Activated T-cell treated with anti-CD3 and anti-CD28 coated beads, Interleukin-2, amount 50 U/mL, for 72 hours (primary cell): ENCODE measurements around the gene ZBTB17. TPM values are rescaled to one million over a fixed set of nuclear protein-coding genes. Genes with fewer than 3 reads are reported as not detected.
A peak's percentile ranks its signal among the peaks of the same experiment; 100 is the strongest.
"Not testable (repeated sequence)": the region's sequence is repeated elsewhere in the genome, so short reads cannot be mapped to it uniquely, and the experiment has no call there.

Experiments
- ATAC-seq, 2 donors: fragments of 150-1000 bp; cut with Tn5 transposase; replicated peaks in 1 of 2; 2 replicates each; pipeline ENCODE4 v1.10.0; 2021; ENCODE audit warnings: moderate library complexity in 2 of 2, mild to moderate bottlenecking in 1 of 2
- DNase-seq, 2 donors: peaks; one replicate each; pipeline ENCODE4 v3.0.0; 2021 to 2022; ENCODE audit warnings: mixed read lengths in 1 of 2
- H3K27ac Mint-ChIP-seq: one replicate; pipeline ENCODE4 v1.8.0; 2022; ENCODE audit warnings: mild to moderate bottlenecking, moderate library complexity, mixed read lengths
- H3K27me3 Mint-ChIP-seq: one replicate; pipeline ENCODE4 v1.8.0; 2022; ENCODE audit warnings: low read depth, mixed read lengths
- H3K36me3 Mint-ChIP-seq, 2 donors: one replicate each; pipeline ENCODE4 v1.8.0; 2022; ENCODE audit warnings: mixed read lengths in 2 of 2, mild to moderate bottlenecking in 1 of 2; ENCODE audit not compliant: insufficient read depth in 2 of 2
- H3K4me1 Mint-ChIP-seq: one replicate; pipeline ENCODE4 v1.8.0; 2022; ENCODE audit warnings: low read depth, mixed read lengths
- H3K4me3 Mint-ChIP-seq, 2 donors: one replicate each; pipeline ENCODE4 v1.8.0; 2022; ENCODE audit warnings: mild to moderate bottlenecking in 2 of 2, mixed read lengths in 2 of 2, moderate library complexity in 2 of 2
- H3K9me3 Mint-ChIP-seq, 2 donors: one replicate each; pipeline ENCODE4 v1.8.0; 2022; ENCODE audit warnings: mixed read lengths in 2 of 2
- total RNA-seq, 2 donors: library from RNA; stranded (reverse); gene quantifications; one replicate each; pipeline ENCODE4 v1.2.3, GENCODE V29; 2022

Gene ZBTB17
- total RNA-seq, 2 donors from 2014 or later, result 76.0 to 84.1 TPM

DNA sequence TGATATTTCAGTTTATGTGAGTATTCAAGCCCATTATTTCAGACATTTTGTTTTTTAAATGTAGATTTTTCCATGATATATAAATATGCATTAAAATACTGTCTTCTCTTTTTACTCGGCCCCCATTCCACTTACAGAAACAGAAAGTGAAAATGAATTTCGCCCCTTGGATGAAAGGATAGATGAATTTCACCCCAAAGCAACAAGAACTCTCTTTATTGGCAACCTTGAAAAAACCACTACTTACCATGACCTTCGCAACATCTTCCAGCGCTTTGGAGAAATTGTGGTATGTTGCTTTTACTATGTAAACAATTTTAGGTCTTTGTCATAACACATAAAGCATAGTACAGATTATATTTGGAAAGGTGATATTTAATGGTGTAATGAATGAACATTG is 59.9 kb downstream of the ZBTB17 start:
- Mint-ChIP-seq H3K4me3 (peak overlapping the region; percentile 64 to 74), H3K27me3 (no peaks in the 10 kb centered on the region), H3K36me3 (peaks cover 6 to 31% of the 10 kb centered on the region in 2 donors), H3K9me3 (no peaks in the 10 kb centered on the region), H3K27ac (peak overlapping the region; percentile 64), H3K4me1 (peaks cover 44% of the 10 kb centered on the region)
- ATAC-seq, result no peak
- DNase-seq, result no peak

DNA sequence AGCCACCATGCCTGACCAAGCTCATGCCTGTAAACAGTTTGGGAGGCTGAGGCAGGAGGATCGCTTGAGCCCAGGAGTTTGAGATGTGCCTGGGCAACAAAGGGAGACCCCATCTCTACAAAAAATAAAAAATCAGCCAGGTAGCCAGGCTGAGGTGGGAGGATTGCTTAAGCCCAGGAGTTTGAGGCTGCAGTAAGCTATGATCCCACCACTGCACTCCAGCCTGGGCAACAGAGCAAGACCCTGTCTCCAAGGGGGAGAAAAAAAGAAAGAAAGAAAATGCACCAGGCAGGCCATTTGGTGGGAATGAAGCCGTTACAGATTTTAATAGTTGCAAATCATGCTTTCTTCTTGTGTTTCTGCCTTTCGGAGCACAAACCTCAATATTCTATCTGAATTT is 62.3 kb downstream of the ZBTB17 start:
- not testable (repeated sequence) for H3K9me3 Mint-ChIP-seq, H3K27me3 Mint-ChIP-seq, H3K27ac Mint-ChIP-seq, DNase-seq, ATAC-seq, H3K4me3 Mint-ChIP-seq
- Mint-ChIP-seq H3K36me3 (peaks cover 4 to 36% of the 10 kb centered on the region in 2 donors), H3K4me1 (peaks cover 32% of the 10 kb centered on the region)

GRCh38 chr1:15911927-15912326 is 64.0 kb downstream of the ZBTB17 start:
- H3K4me3 Mint-ChIP-seq, result no peak overlapping the region
- no peaks in the 10 kb centered on the region for H3K9me3 Mint-ChIP-seq
- H3K27me3 Mint-ChIP-seq, result no peaks in the 10 kb centered on the region
- no peak overlapping the region for H3K27ac Mint-ChIP-seq
- H3K4me1 Mint-ChIP-seq, result peaks cover 27% of the 10 kb centered on the region
- peaks cover 2 to 36% of the 10 kb centered on the region in 2 donors for H3K36me3 Mint-ChIP-seq
- ATAC-seq (no peak), DNase-seq (no peak)

- ATAC-seq (no peak), DNase-seq (no peak)
- no peaks in the 10 kb centered on the region for H3K9me3 Mint-ChIP-seq
- H3K4me3 Mint-ChIP-seq, result no peak overlapping the region
- H3K27me3 Mint-ChIP-seq, result no peaks in the 10 kb centered on the region
- H3K36me3 Mint-ChIP-seq, result peaks cover 2 to 31% of the 10 kb centered on the region in 2 donors
- peaks cover 19% of the 10 kb centered on the region for H3K4me1 Mint-ChIP-seq
- no peak overlapping the region for H3K27ac Mint-ChIP-seq
These were observed 64.8 kb downstream of the ZBTB17 start for GRCh38 chr1:15911141-15911540.

- ATAC-seq (no peak), DNase-seq (no peak)
- Mint-ChIP-seq H3K4me3 (no peak overlapping the region), H3K9me3 (no peaks in the 10 kb centered on the region), H3K4me1 (peaks cover 7% of the 10 kb centered on the region), H3K27ac (no peak overlapping the region), H3K27me3 (no peaks in the 10 kb centered on the region), H3K36me3 (peaks cover 2 to 20% of the 10 kb centered on the region in 2 donors)
These were observed 67.3 kb downstream of the ZBTB17 start for GRCh38 chr1:15908597-15908996.

DNA sequence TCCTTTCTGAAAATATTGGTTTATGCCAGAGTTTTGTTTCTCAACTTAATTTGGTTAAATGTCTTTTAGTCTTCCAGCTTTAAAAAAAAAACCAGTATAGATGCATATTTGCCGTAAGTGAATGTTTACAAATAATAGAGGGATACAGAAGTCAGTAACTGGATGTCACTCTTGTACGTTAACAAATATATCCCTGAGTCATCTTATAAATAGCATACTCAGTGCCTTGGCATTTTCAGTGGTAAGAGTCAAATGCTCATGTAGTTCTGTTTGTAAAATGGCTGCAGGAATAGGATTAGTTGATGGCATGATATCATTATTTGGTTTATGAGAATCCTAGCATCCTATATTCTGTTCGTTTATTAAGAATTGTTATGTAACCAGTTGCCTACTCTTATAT is 73.0 kb downstream of the ZBTB17 start:
- Mint-ChIP-seq H3K9me3 (no peaks in the 10 kb centered on the region), H3K4me1 (peaks cover 34% of the 10 kb centered on the region), H3K4me3 (no peak overlapping the region), H3K27ac (no peak overlapping the region), H3K36me3 (peaks cover 3 to 5% of the 10 kb centered on the region in 2 donors), H3K27me3 (no peaks in the 10 kb centered on the region)
- ATAC-seq (no peak), DNase-seq (no peak)

GRCh38 chr1:15900662-15901279 is 75.1 kb downstream of the ZBTB17 start:
- peak overlapping the region; percentile 60 for H3K27ac Mint-ChIP-seq
- peaks cover 47% of the 10 kb centered on the region for H3K4me1 Mint-ChIP-seq

DNA sequence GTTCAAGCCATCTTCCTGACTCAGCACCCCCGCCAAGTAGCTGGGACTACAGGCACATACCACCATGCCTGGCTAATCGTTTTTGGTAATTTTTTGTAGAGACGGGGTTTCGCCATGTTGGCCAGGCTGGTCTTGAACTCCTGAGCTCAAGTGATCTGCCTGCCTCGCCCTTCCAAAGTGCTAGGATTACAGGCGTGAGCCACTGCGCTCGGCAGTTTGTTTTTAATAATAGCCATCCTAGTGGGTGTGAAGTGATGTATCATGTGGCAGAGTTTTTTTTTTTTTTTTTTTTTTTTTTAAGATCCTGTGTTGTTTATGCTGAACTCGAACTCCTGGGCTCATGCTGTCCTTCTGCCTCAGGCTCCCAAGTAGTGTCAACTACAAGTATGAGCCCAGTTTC is 76.6 kb downstream of the ZBTB17 start:
- no peaks in the 10 kb centered on the region for H3K9me3 Mint-ChIP-seq
- peaks cover 6 to 7% of the 10 kb centered on the region in 2 donors for H3K36me3 Mint-ChIP-seq
- no peak overlapping the region for H3K27ac Mint-ChIP-seq
- no peaks in the 10 kb centered on the region for H3K27me3 Mint-ChIP-seq
- DNase-seq, result no peak
- H3K4me1 Mint-ChIP-seq, result peaks cover 52% of the 10 kb centered on the region
- no peak overlapping the region for H3K4me3 Mint-ChIP-seq
- ATAC-seq, result no peak

More at GRCh38 chr1:15900662-15901279, 75.1 kb downstream of the ZBTB17 start:
- H3K4me3 Mint-ChIP-seq, result no peak overlapping the region
- peaks cover 3 to 5% of the 10 kb centered on the region in 2 donors for H3K36me3 Mint-ChIP-seq
- ATAC-seq, result no peak
- H3K27me3 Mint-ChIP-seq, result no peaks in the 10 kb centered on the region
- H3K9me3 Mint-ChIP-seq, result no peaks in the 10 kb centered on the region
- DNase-seq, result no peak

GRCh38 chr1:15896841-15897610 is 78.9 kb downstream of the ZBTB17 start:
- not testable (repeated sequence) for H3K4me3 Mint-ChIP-seq, H3K27me3 Mint-ChIP-seq, H3K36me3 Mint-ChIP-seq, H3K27ac Mint-ChIP-seq, ATAC-seq, H3K9me3 Mint-ChIP-seq, DNase-seq
- H3K4me1 Mint-ChIP-seq, result peaks cover 41% of the 10 kb centered on the region

DNA sequence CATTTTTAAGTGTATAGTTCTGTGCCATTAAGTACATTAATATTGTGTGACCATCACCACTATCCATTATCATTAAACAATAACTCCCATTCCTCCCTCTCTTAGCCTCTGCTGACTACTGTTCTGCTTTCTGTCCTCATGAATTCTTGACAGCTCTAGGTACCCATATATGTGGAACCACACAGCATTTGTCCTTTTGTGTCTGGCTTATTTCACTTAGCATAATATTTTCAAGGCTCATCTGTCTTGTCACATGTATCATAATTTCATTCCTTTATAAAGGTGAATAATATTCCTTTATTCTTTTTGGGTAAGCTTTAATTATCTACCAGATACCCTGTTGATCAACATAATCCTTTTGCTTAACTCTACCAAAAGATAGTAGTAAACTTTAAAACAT is 80.7 kb downstream of the ZBTB17 start:
- peaks cover 9 to 13% of the 10 kb centered on the region in 2 donors for H3K36me3 Mint-ChIP-seq

GRCh38 chr1:15892857-15893599 is 82.9 kb downstream of the ZBTB17 start:
- Mint-ChIP-seq H3K36me3 (peaks cover 4 to 14% of the 10 kb centered on the region in 2 donors), H3K4me1 (peaks cover 25% of the 10 kb centered on the region), H3K27ac (peak overlapping the region; percentile 86)
- DNase-seq, ATAC-seq, H3K27me3 Mint-ChIP-seq, H3K4me3 Mint-ChIP-seq, H3K9me3 Mint-ChIP-seq: not testable (repeated sequence)

More for the DNA sequence above, 80.7 kb downstream of the ZBTB17 start:
- Mint-ChIP-seq H3K27me3 (no peaks in the 10 kb centered on the region), H3K4me3 (no peak overlapping the region), H3K9me3 (no peaks in the 10 kb centered on the region), H3K4me1 (peaks cover 32% of the 10 kb centered on the region), H3K27ac (peak overlapping the region; percentile 0)
- no peak for DNase-seq
- ATAC-seq, result no peak
